SU-DHL-6 (cell line): ENCODE measurements around the gene CITED2.

Experiments
- CTCF ChIP-seq: fragments of 200-600 bp; sonication (generic); IDR thresholded peaks from one replicate; pipeline ENCODE4 v1.5.1; 2017; ENCODE audit warnings: antibody characterized with exemption, mild to moderate bottlenecking, low read length, moderate library complexity; ENCODE audit not compliant: insufficient read depth, poor library complexity, severe bottlenecking
- EZH2phosphoT487 ChIP-seq: fragments of 200-600 bp; sonication (generic), shearing (Covaris generic); conservative IDR thresholded peaks from 2 replicates; pipeline ENCODE4 v1.6.1; 2018; ENCODE audit warnings: mild to moderate bottlenecking, antibody characterized with exemption, low read length, moderate library complexity, mixed read lengths

DNA sequence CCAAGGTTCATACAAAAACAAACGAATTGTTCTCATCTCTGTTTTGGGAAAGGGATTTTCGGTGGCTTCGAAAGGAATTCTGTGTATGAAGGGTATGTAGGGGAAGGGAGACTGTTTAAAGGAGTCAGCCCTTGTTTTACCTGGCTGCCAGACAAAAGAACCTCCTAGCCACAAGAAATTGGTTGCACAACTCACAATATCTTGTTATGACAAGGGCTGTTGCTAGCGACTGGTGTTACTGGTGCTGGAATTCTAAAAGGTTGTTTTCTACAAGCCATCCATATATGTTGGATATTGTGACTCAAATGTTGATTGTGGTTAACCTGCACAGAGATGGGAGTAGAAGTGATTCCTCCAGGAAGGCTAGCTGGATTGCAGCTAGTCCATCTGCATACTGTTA, 34.6 kb upstream of the CITED2 start:
- TF ChIP-seq CTCF = no peak
- TF ChIP-seq EZH2phosphoT487 = no peak
